NB4 (cell line): ENCODE data around the gene IL23A.

Source experiments
- CTCF ChIP-seq: IDR thresholded peaks from one replicate; pipeline ENCODE4 v1.5.1; 2012; ENCODE audit warnings: low read depth, low read length
- POLR2A ChIP-seq: IDR thresholded peaks from 2 replicates; pipeline ENCODE4 v1.6.1; 2011; ENCODE audit warnings: mild to moderate bottlenecking; ENCODE audit not compliant: insufficient read length; ENCODE audit errors: extremely low read depth

GRCh38 chr12:56298828-56299227 lies 39.9 kb upstream of the IL23A start:
- TF ChIP-seq CTCF (no peak), POLR2A (no peak)
